Camera-type eye (tissue), 1 donor: Measurements from ENCODE around the gene ZNF615. TPM values are rescaled to one million over a fixed set of nuclear protein-coding genes. Genes with fewer than 3 reads are reported as not detected.

ENCODE experiments used
- total RNA-seq: library from RNA; depleted of rRNA; stranded (reverse); fragments of >200 nt; gene quantifications from one replicate; pipeline ENCODE4 v1.2.3, GENCODE V29; 2014

The ZNF615 gene
- 41.6 TPM for total RNA-seq

DNA sequence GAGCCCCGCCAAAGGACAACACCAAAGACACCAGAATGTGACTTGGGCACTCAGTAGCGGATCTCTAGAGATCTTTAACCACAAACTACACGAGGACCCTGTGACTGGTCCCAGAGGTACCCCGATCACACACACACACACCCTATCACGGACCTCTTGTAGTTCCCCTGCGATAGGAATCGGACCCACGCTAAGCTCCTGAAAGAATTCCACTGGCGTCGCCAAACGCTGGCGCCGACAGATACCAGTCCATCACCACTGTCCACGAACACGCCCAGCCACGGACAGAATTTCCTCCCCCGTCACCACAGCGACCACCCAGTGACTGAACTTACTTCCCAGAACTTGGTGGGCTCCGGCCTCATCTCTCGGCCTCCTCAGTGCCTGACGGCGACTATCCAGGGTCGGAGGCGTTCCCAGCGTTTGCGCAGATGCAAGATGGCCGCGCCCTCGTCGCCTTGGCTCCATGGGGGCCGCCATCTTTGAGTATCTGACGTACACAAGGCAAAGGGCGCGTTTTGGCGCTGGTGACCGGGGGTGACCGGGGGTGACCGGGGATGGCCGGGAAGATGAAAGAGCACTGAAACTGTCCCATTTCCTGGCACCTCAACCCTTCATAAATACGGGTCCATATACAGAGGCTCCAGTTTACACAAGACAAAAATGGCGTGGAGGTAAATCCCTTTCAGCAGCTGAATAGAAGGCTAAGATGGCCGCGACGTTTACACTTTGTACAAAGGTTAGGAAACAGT lies at the start of gene ZNF615:
ZNF615 (minus strand) TSS at position 406 of the 752 bp plus-strand sequence. CDS start 4,500 bp downstream, outside the sequence.

DNA sequence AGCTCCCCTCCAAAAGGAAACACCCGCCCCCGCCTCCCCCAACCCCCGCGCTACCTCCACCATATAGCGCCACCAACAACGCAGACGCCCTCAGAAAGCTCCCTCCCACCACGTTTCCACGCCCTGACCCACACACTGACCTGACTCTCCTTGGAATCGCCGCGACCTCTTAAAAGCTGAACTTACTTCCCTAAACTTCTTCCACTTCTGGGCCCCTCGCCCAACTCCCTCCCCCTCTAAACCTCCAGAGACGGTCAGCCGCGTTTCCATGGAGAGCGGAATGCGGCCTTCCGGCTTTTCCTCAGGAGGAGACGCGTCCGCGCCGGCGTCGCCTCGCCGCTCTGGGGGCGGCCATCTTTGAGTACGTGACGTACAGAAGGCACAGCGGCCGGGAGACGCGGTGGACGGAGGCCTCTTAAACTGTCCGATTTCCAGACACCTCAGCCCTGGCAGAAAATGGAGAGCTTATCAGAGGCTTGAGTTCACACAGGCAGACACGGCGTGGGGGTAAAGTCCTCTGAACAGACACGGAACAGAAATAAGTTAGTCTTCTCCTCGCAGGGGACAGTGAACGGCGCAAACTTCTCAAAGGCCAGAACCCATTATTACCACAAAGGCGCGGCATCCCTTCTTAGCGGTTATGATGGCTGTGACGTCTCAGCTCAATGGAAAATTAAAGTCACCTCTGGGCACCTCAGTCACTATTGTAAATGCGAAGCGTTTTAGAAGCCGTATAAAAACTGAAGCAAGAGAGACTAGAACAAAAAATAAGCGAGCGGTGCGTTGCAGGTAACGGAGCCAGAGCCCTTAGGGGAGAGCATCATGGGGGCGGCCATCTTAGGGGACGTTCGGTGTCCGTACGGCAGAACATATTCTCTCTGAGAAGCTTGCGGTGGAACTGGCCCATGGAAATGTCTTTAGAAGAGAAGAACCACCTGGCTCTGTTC lies 40.8 kb upstream of the ZNF615 start, which contains the start of gene ZNF432:
ZNF432 (minus strand) TSS at position 284 of the 947 bp plus-strand sequence. CDS start 1,970 bp downstream, outside the sequence.

DNA sequence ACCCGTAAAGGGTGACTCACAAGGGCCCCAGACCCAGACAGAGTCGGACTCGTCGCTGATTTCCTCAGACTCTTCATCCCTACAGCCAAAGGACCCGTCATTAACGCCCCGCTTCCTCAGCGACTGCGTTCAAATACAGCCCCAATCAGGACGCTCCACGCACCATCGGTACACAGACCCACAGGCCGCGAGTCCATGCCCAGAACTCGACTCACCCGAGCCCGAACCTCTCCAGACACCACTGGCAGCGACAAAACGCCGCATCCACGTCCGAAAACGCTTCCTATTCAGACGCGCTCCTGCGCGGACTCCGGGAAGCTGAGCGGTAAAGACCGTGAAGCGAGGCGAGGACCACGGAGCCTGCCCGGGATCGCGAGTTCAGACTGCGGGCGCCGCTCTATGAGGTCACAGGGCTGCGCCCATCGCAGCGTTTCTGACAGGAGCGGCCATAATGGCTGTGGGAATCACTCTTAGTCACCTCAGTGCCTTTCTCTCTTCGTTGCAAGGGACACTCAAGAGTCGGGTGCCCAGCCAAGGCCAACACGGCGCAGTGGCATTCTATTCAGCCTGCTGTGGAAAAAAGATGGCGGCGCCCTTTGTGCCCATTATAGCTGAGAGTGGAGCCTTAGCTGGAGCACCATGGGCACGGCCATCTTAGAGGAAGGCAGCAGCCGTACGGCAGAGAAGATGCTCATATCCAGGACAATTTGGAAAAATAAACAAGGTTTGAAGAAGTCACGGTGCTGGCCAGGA lies 20.2 kb upstream of the ZNF615 start, which contains the start of gene ZNF614:
ZNF614 (minus strand) TSS at position 353 of the 753 bp plus-strand sequence. CDS start 2,634 bp downstream, outside the sequence.

DNA sequence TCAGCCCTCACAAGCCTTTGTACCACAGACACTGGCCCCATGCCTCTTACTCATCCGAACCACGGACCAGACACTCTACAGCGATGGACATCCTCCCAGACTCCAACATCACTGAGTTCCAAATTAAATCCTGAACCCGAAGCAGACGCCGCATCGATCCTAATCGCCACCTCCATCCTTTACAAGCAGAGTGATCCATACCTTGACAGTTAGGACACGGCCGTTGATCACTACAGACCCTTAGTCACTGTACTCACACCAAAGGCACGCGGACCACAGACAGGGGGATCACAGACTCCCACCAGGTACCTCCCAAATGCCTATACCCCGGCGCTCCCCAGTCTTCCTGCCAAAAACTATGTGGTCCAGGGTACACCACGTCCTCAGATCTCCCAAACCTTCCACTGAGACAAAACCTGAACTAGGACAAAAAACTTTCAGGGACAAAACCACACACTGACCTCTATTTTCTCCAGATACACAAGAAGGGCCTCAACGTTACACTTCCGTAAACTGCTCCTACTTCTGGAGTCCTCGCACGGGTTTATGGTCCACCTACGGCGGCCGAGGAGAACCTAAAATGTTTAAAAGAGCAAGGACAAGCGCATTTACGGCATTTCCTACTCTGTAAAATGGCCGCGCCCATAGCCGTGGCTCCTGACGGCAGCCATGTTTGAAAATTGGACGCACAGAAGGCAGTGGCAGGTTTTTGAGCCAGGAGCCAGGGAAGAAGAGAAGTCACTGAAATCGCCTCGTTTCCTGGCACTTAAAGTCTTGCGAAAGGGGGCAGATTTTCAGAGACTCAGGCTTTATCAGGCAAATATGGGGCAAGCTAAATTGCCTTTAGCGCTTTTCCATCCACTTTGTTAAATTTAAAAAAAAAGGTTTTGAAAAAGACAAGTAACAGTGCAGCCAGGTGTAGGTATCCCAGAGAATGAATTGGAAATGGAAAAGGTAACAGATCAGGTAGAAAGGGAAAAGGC lies 21.4 kb downstream of the ZNF615 start, which contains the start of gene ZNF350:
ZNF350 (minus strand) TSS at position 532 of the 983 bp plus-strand sequence. CDS start 12,480 bp downstream, outside the sequence.

Other genes starting within 250 kb of the ZNF615 start
- gene FPR2, start 247.0 kb downstream of the ZNF615 start, total RNA-seq = 0.27 TPM
- gene FPR3, start 213.1 kb downstream of the ZNF615 start, total RNA-seq = 0.66 TPM
- 45.6 TPM for gene ZNF577, start 120.3 kb downstream of the ZNF615 start, total RNA-seq
- gene ZNF649, start 103.2 kb downstream of the ZNF615 start, total RNA-seq = 36.3 TPM
- 9.1 TPM for gene ZNF613, start 80.7 kb downstream of the ZNF615 start, total RNA-seq
- gene ZNF350, start 21.4 kb downstream of the ZNF615 start, total RNA-seq = 20.3 TPM
- 21.6 TPM for gene ZNF614, start 20.2 kb upstream of the ZNF615 start, total RNA-seq
- gene ZNF432, start 40.6 kb upstream of the ZNF615 start, total RNA-seq = 30.2 TPM
- 53.7 TPM for gene ZNF841, start 87.6 kb upstream of the ZNF615 start, total RNA-seq
- gene ZNF616, start 131.7 kb upstream of the ZNF615 start, total RNA-seq = 29.7 TPM
- 34.6 TPM for gene ZNF836, start 163.4 kb upstream of the ZNF615 start, total RNA-seq
- gene PPP2R1A, start 181.8 kb upstream of the ZNF615 start, total RNA-seq = 297 TPM